ENCODE data around the gene TRAM2. TPM values are rescaled to one million over a fixed set of nuclear protein-coding genes. Genes with fewer than 3 reads are reported as not detected.

Gene TRAM2
- total and polyA plus RNA-seq, 10 of the 15 experiments (the other 5 are each of a cell fraction or from before 2014, with no cell fraction given) = 2.5 to 15.0 (median 11.0) TPM

GRCh38 chr6:52497652-52498408 is 79.0 kb downstream of the TRAM2 start (continued):
- TF ChIP-seq ATF7 (IDR thresholded peaks at IDR 0.05; ENCODE audit: low read depth) (peak; percentile 98), MEF2A (IDR thresholded peaks at IDR 0.05; ENCODE audit: insufficient read depth, low read depth, low read length) (peak; percentile 97), PKNOX1 (IDR thresholded peaks at IDR 0.05) (peak; percentile 83), SMAD5 (IDR thresholded peaks at IDR 0.05; ENCODE audit: low read depth) (no peak), SIN3A (IDR thresholded peaks at IDR 0.05; ENCODE audit: low read depth, low read length) (no peak), HDAC2 (IDR thresholded peaks at IDR 0.05) (no peak), POLR2AphosphoS5 (IDR thresholded peaks at IDR 0.05; ENCODE audit: low read length) (no peak; the same call in 1 of the 2 replicates), BCLAF1 (IDR thresholded peaks at IDR 0.05) (no peak), RUNX3 (IDR thresholded peaks at IDR 0.05; ENCODE audit: low read length) (peak; percentile 95), POLR2A (IDR thresholded peaks at IDR 0.05; ENCODE audit: low read depth, low read length) (no peak; the same call in 1 of the 2 replicates), NBN (IDR thresholded peaks at IDR 0.05) (peak; percentile 23; the same call in 1 of the 2 replicates), ZNF622 (IDR thresholded peaks at IDR 0.05) (no peak), LARP7 (IDR thresholded peaks at IDR 0.05) (no peak), GABPA (IDR thresholded peaks at IDR 0.05; ENCODE audit: low read depth) (peak; percentile 57; the same call in 1 of the 2 replicates), ESRRA (IDR thresholded peaks at IDR 0.05; ENCODE audit: low read length) (no peak), RBBP5 (conservative IDR thresholded peaks at IDR 0.05) (no peak), STAT3 (IDR thresholded peaks at IDR 0.05; ENCODE audit: low read depth, low read length) (peak; percentile 68; the same call in 1 of the 2 replicates), ASH2L (IDR thresholded peaks at IDR 0.05; ENCODE audit: borderline replicate concordance, low read depth) (no peak), POLR2AphosphoS2 (IDR thresholded peaks at IDR 0.05; ENCODE audit: low read depth, low read length) (0 out of 2 replicates have a peak, but pooled peaks have one; percentile 14), ZBTB4 (CRISPR knock-in tag; IDR thresholded peaks at IDR 0.05) (no peak), RAD51 (IDR thresholded peaks at IDR 0.05) (peak; percentile 92), BACH1 (IDR thresholded peaks at IDR 0.05; ENCODE audit: borderline replicate concordance) (no peak; the same call in 1 of the 2 replicates)
- TF ChIP-seq, protein P1, sequence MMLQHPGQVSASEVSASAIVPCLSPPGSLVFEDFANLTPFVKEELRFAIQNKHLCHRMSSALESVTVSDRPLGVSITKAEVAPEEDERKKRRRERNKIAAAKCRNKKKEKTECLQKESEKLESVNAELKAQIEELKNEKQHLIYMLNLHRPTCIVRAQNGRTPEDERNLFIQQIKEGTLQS (IDR thresholded peaks at IDR 0.05; ENCODE audit: borderline replicate concordance, extremely low read depth, low read depth, low read length) = 0 out of 2 replicates have a peak, but pooled peaks have one; percentile 22
- TF ChIP-seq, protein P2, sequence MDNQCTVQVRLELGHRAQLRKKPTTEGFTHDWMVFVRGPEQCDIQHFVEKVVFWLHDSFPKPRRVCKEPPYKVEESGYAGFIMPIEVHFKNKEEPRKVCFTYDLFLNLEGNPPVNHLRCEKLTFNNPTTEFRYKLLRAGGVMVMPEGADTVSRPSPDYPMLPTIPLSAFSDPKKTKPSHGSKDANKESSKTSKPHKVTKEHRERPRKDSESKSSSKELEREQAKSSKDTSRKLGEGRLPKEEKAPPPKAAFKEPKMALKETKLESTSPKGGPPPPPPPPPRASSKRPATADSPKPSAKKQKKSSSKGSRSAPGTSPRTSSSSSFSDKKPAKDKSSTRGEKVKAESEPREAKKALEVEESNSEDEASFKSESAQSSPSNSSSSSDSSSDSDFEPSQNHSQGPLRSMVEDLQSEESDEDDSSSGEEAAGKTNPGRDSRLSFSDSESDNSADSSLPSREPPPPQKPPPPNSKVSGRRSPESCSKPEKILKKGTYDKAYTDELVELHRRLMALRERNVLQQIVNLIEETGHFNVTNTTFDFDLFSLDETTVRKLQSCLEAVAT (IDR thresholded peaks at IDR 0.05) = peak; percentile 70; the same call in 1 of the 2 replicates
